Liver (tissue), 9 donors: Measurements from ENCODE around the gene PM20D1. TPM values are rescaled to one million over a fixed set of nuclear protein-coding genes. Genes with fewer than 3 reads are reported as not detected.

ENCODE experiments used
- DNase-seq: peaks from one replicate; pipeline ENCODE4 v3.0.0-alpha.2; 2017; ENCODE audit warnings: low spot score
- H3K27ac ChIP-seq, 2 donors: one replicate each; pipeline ENCODE4 v1.7.0; 2013; ENCODE audit warnings: inconsistent platforms in 2 of 2, low read length in 2 of 2, control low read depth in 1 of 2, low read depth in 1 of 2, mild to moderate bottlenecking in 1 of 2
- H3K27me3 ChIP-seq, 4 donors: one replicate each; pipeline versions ENCODE4 v1.6.1 to v1.7.0; 2013; ENCODE audit warnings: low read length in 3 of 4, inconsistent platforms in 1 of 4, mild to moderate bottlenecking in 1 of 4, moderate library complexity in 1 of 4; ENCODE audit not compliant: control insufficient read depth in 4 of 4, insufficient read depth in 4 of 4
- H3K36me3 ChIP-seq, 4 donors: one replicate each; pipeline versions ENCODE4 v1.6.1 to v1.7.0; 2013; ENCODE audit warnings: low read length in 3 of 4, mild to moderate bottlenecking in 3 of 4, low read depth in 1 of 4, moderate library complexity in 1 of 4; ENCODE audit not compliant: control insufficient read depth in 4 of 4, insufficient read depth in 3 of 4
- H3K4me1 ChIP-seq, 4 donors: one replicate each; pipeline versions ENCODE4 v1.6.1 to v1.7.0; 2013; ENCODE audit warnings: low read length in 3 of 4, mild to moderate bottlenecking in 3 of 4, moderate library complexity in 1 of 4; ENCODE audit not compliant: control insufficient read depth in 4 of 4, insufficient read depth in 4 of 4
- H3K4me3 ChIP-seq, 3 donors: one replicate each; pipeline versions ENCODE4 v1.6.1 to v1.7.0; 2013; ENCODE audit warnings: low read length in 3 of 3, control low read depth in 1 of 3, low read depth in 1 of 3, mild to moderate bottlenecking in 1 of 3
- H3K9ac ChIP-seq, 2 donors: one replicate each; pipeline ENCODE4 v1.7.0; 2013; ENCODE audit warnings: low read length in 2 of 2, mild to moderate bottlenecking in 2 of 2, moderate library complexity in 2 of 2, control low read depth in 1 of 2, low read depth in 1 of 2
- H3K9me3 ChIP-seq, 4 donors: one replicate each; pipeline versions ENCODE4 v1.6.1 to v1.7.0; 2013; ENCODE audit warnings: low read length in 3 of 4; ENCODE audit not compliant: control insufficient read depth in 4 of 4
- ATF3 ChIP-seq: IDR thresholded peaks from 2 replicates; pipeline ENCODE4 v1.6.1; 2016; ENCODE audit warnings: antibody characterized with exemption
- CTCF ChIP-seq: fragments of 150-350 bp; IDR thresholded peaks from 2 replicates; pipeline ENCODE4 v1.5.1; 2017; ENCODE audit warnings: improper control_type of control experiment, low read depth, low read length; ENCODE audit not compliant: missing input control
- EGR1 ChIP-seq, 2 donors: IDR thresholded peaks; 2 replicates each; pipeline ENCODE4 v1.6.1; 2016 to 2018; ENCODE audit warnings: antibody characterized with exemption in 2 of 2, low read depth in 2 of 2
- FOXA1 ChIP-seq: IDR thresholded peaks from 2 replicates; pipeline ENCODE4 v1.6.1; 2016; ENCODE audit warnings: antibody characterized with exemption
- FOXA2 ChIP-seq: IDR thresholded peaks from 2 replicates; pipeline ENCODE4 v1.6.1; 2016; ENCODE audit warnings: antibody characterized with exemption
- GABPA ChIP-seq, 2 donors: IDR thresholded peaks in 1 of 2; conservative IDR thresholded peaks in 1 of 2; 2 replicates each; pipeline ENCODE4 v1.6.1; 2016; ENCODE audit warnings: antibody characterized with exemption in 2 of 2, mild to moderate bottlenecking in 1 of 2, moderate library complexity in 1 of 2
- HNF4A ChIP-seq, 2 donors: conservative IDR thresholded peaks; 2 replicates each; pipeline ENCODE4 v1.6.1; 2016; ENCODE audit warnings: antibody characterized with exemption in 2 of 2, mild to moderate bottlenecking in 2 of 2
- HNF4G ChIP-seq: IDR thresholded peaks from 2 replicates; pipeline ENCODE4 v1.6.1; 2016; ENCODE audit warnings: antibody characterized with exemption
- JUND ChIP-seq, 2 donors: IDR thresholded peaks; 2 replicates each; pipeline ENCODE4 v1.6.1; 2016; ENCODE audit warnings: antibody characterized with exemption in 2 of 2
- MAX ChIP-seq: IDR thresholded peaks from 2 replicates; pipeline ENCODE4 v1.6.1; 2016; ENCODE audit warnings: antibody characterized with exemption
- NR2F2 ChIP-seq: IDR thresholded peaks from 2 replicates; pipeline ENCODE4 v1.6.1; 2016; ENCODE audit warnings: antibody characterized with exemption
- RAD21 ChIP-seq, 2 donors: IDR thresholded peaks; 2 replicates each; pipeline ENCODE4 v1.6.1; 2016; ENCODE audit warnings: antibody characterized with exemption in 2 of 2, mild to moderate bottlenecking in 2 of 2
- REST ChIP-seq: IDR thresholded peaks from 2 replicates; pipeline ENCODE4 v1.6.1; 2016; ENCODE audit warnings: antibody characterized with exemption, mild to moderate bottlenecking
- RXRA ChIP-seq, 2 donors: IDR thresholded peaks; 2 replicates each; pipeline ENCODE4 v1.6.1; 2017 to 2018; ENCODE audit warnings: antibody characterized with exemption in 2 of 2, mild to moderate bottlenecking in 1 of 2
- SP1 ChIP-seq: IDR thresholded peaks from 2 replicates; pipeline ENCODE4 v1.6.1; 2018; ENCODE audit warnings: antibody characterized with exemption, mild to moderate bottlenecking
- TAF1 ChIP-seq: conservative IDR thresholded peaks from 2 replicates; pipeline ENCODE4 v1.6.1; 2016; ENCODE audit warnings: antibody characterized with exemption, mild to moderate bottlenecking
- YY1 ChIP-seq: IDR thresholded peaks from 2 replicates; pipeline ENCODE4 v1.6.1; 2016; ENCODE audit warnings: antibody characterized with exemption, mild to moderate bottlenecking
- WGBS: extraction: QIAGEN DNeasy Blood & Tissue Kit; methylation state at CpG from one replicate; pipeline ENCODE4 v1.1.7; 2013; 5-methylcytosine and 5-hydroxymethylcytosine counted together
- polyA plus RNA-seq, 2 donors: library from polyadenylated mRNA; stranded (reverse) in 1 of 2; unstranded in 1 of 2; fragments of 200-250 nt in 1 of 2; fragments of >200 nt in 1 of 2; fragmentation: Nextera tagmentation in 1 of 2; extraction: Ambion mirVana in 1 of 2; gene quantifications; one replicate each; pipeline versions ENCODE4 v1.2.1 to v1.2.3, GENCODE V29; 2013 to 2015
- total RNA-seq, 2 donors: library from RNA; depleted of rRNA; stranded (reverse); fragments of >200 nt; gene quantifications; one replicate each; pipeline ENCODE4 v1.2.3, GENCODE V29; 2014
- donor health status: healthy.
- donor health status: healthy.
- donor health status: healthy.
- donor health status: healthy.
- donor health status: healthy.

PM20D1 gene
- total and polyA plus RNA-seq, 4 donors = under 0.01 to 0.30 (median 0.22) TPM

GRCh38 chr1:205880923-205881322 is 31.0 kb upstream of the PM20D1 start:
- no peaks in the 10 kb centered on the region for H3K36me3 ChIP-seq
- no peak overlapping the region for H3K4me3 ChIP-seq
- no peaks in the 10 kb centered on the region for H3K9me3 ChIP-seq
- DNase-seq = no peak
- peaks cover 0 to 7% (median 3%) of the 10 kb centered on the region in 4 donors for H3K4me1 ChIP-seq
- no peak for TF ChIP-seq MAX
- TF ChIP-seq JUND (IDR thresholded peaks at IDR 0.05) = no peak
- H3K27ac ChIP-seq = no peak overlapping the region
- no peaks in the 10 kb centered on the region for H3K27me3 ChIP-seq
- no peak overlapping the region for H3K9ac ChIP-seq

GRCh38 chr1:205879974-205880373 is 30.0 kb upstream of the PM20D1 start:
- no peaks in the 10 kb centered on the region for H3K9me3 ChIP-seq
- no peak overlapping the region for H3K9ac ChIP-seq
- no peaks in the 10 kb centered on the region for H3K36me3 ChIP-seq
- H3K27me3 ChIP-seq = no peaks in the 10 kb centered on the region
- H3K27ac ChIP-seq = no peak overlapping the region
- DNase-seq = no peak
- no peak overlapping the region for H3K4me3 ChIP-seq
- no peak for TF ChIP-seq SP1
- TF ChIP-seq MAX = no peak
- no peak for TF ChIP-seq CTCF
- no peak for TF ChIP-seq REST
- TF ChIP-seq HNF4A (conservative IDR thresholded peaks at IDR 0.05) = no peak
- no peak for TF ChIP-seq TAF1
- TF ChIP-seq ATF3 = no peak
- TF ChIP-seq RXRA (IDR thresholded peaks at IDR 0.05) = no peak
- no peak for TF ChIP-seq EGR1 (IDR thresholded peaks at IDR 0.05; ENCODE audit: low read depth in 2 of 2)
- TF ChIP-seq YY1 = no peak
- TF ChIP-seq NR2F2 = no peak
- no peak for TF ChIP-seq FOXA1
- WGBS = 91% methylated on average over 1 of the region's 1 CpG
- H3K4me1 ChIP-seq = peaks cover 0 to 7% (median 3%) of the 10 kb centered on the region in 4 donors

GRCh38 chr1:205878026-205878425 is 28.1 kb upstream of the PM20D1 start:
- no peak for DNase-seq
- no peaks in the 10 kb centered on the region for H3K9me3 ChIP-seq
- no peaks in the 10 kb centered on the region for H3K36me3 ChIP-seq

More at GRCh38 chr1:205878026-205878425, 28.1 kb upstream of the PM20D1 start:
- no peak overlapping the region for H3K27ac ChIP-seq
- H3K4me1 ChIP-seq = peaks cover 0 to 2% (median 0%) of the 10 kb centered on the region in 4 donors
- H3K27me3 ChIP-seq = no peaks in the 10 kb centered on the region
- no peak for TF ChIP-seq MAX
- TF ChIP-seq RXRA (IDR thresholded peaks at IDR 0.05) = no peak
- no peak for TF ChIP-seq RAD21 (IDR thresholded peaks at IDR 0.05)
- TF ChIP-seq NR2F2 = no peak
- no peak for TF ChIP-seq JUND (IDR thresholded peaks at IDR 0.05)
- no peak for TF ChIP-seq ATF3
- TF ChIP-seq CTCF = no peak
- TF ChIP-seq FOXA1 = no peak
- no peak for TF ChIP-seq FOXA2
- no peak for TF ChIP-seq HNF4A (conservative IDR thresholded peaks at IDR 0.05)
- TF ChIP-seq YY1 = no peak
- no peak for TF ChIP-seq GABPA (IDR thresholded peaks at IDR 0.05 in 1 of 2, conservative IDR thresholded peaks at IDR 0.05 in 1 of 2)
- TF ChIP-seq SP1 = no peak
- TF ChIP-seq HNF4G = no peak
- H3K4me3 ChIP-seq = no peak overlapping the region
- H3K9ac ChIP-seq = no peak overlapping the region
